Measurements from ENCODE around the gene HSD3B7.
A peak's percentile ranks its signal among the peaks of the same experiment; 100 is the strongest.

The HSD3B7 gene

GRCh38 chr16:30965436-30965835 lies 19.6 kb upstream of the HSD3B7 start:
- DNase-seq (ENCODE audit: low read depth), result no peak
- no peak overlapping the region for H3K4me3 ChIP-seq (ENCODE audit: low read length)
- no peak for TF ChIP-seq CTCF (conservative IDR thresholded peaks at IDR 0.05; ENCODE audit: low read length)

DNA sequence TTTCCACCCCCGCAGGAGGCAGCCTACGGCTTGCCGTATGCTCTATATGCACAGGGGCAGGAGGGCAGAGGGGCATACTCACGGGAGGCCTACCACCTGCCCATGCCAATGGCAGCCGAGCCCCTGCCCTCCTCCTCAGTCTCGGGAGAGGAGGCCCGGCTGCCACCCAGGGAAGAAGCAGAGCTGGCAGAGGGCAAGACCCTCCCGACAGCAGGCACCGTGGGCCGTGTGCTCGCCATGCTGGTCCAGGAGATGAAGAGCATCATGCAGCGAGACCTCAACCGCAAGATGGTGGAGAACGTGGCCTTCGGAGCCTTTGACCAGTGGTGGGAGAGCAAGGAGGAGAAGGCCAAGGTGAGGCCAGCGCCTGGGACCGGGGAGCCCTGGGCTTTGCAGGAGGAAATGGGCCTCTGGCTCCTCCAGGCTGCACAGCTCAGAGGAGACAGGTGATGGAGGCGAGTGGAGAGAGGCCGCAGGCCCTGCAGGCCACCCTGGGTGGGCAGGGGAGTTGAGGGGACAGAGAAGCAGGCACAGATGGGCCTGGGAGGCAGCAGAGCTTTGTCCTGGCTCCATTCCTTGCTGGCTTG lies 18.9 kb upstream of the HSD3B7 start:
- no peak for TF ChIP-seq CTCF (conservative IDR thresholded peaks at IDR 0.05; ENCODE audit: low read length)
- no peak overlapping the region for H3K4me3 ChIP-seq (ENCODE audit: low read length)
- DNase-seq (ENCODE audit: low read depth), result no peak

DNA sequence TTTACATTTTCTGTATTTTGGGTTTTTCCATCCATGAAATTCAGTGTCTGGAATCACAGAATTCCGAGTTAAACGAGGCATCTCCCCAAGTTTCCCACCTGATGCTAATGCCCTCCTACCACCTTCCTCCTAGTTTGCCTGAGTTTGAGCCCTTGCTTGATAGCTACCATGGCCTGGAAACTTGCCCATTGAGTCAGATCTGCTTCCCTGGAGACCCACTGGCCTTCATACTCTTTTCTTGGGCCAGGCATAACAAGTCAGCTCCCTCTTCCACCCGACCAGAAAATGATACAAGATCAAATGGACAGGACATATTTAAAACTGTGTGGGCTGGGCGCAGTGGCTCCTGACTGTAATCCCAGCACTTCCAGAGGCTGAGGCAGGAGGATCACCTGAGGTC lies 17.2 kb upstream of the HSD3B7 start:
- DNase-seq (ENCODE audit: low read depth), result no peak
- no peak for TF ChIP-seq CTCF (conservative IDR thresholded peaks at IDR 0.05; ENCODE audit: low read length)
- no peak overlapping the region for H3K4me3 ChIP-seq (ENCODE audit: low read length)

DNA sequence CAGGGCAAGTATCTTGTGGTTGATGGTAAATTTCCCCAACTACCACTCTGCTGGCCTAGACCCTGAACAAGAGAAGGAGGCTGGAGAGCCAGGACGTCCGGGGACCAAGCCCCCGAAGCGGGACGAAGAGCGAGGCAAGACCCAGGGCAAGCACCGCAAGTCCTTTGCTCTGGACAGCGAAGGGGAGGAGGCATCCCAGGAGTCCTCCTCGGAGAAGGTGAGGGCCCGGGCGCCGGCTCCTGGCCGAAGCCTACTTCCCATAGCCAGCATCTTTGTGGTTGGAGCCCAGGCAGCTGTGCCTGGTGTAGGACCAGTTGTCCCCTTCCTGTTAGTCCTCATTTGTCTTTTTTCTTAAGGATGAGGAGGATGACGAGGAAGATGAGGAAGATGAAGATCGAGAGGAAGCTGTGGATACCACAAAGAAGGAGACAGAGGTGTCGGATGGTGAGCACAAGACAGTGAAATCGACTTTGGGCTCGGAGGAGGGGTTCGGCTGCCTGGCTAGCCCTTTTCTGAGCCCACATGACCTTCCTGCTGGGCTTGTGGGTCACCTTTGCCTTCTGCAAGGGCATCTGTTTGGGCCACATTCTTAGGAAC lies 15.7 kb upstream of the HSD3B7 start:
- no peak overlapping the region for H3K4me3 ChIP-seq (ENCODE audit: low read length)
- no peak for TF ChIP-seq CTCF (conservative IDR thresholded peaks at IDR 0.05; ENCODE audit: low read length)
- DNase-seq (ENCODE audit: low read depth), result no peak

GRCh38 chr16:30971298-30971697 lies 13.7 kb upstream of the HSD3B7 start:
- no peak for TF ChIP-seq CTCF (conservative IDR thresholded peaks at IDR 0.05; ENCODE audit: low read length)
- no peak for DNase-seq (ENCODE audit: low read depth)
- H3K4me3 ChIP-seq (ENCODE audit: low read length), result no peak overlapping the region

- no peak for DNase-seq (ENCODE audit: low read depth)
- peak; percentile 12; the same call in 1 of the 2 replicates for TF ChIP-seq CTCF (conservative IDR thresholded peaks at IDR 0.05; ENCODE audit: low read length)
- no peak overlapping the region for H3K4me3 ChIP-seq (ENCODE audit: low read length)
These were observed 12.1 kb upstream of the HSD3B7 start for GRCh38 chr16:30972872-30973271.

DNA sequence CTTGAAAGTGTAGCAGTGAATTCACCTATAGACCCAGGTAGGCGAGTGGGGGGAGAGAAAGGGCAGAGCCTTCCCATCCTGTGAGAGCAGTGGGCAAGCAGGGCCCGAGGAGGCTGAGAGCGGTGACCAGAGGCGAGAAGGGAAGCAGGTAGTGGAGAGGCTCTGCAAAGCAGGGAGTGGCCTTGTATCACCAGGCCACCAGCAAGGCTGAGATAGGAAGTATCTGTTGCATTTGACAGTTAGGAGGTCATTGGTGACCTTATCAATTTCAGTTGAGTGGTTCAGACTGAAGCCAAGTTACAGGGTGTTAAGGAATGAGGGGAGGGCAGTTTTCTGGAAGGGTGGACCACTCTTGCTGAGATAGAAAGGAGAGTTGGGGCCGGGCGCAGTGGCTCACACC lies 10.7 kb upstream of the HSD3B7 start:
- DNase-seq (ENCODE audit: low read depth), result no peak
- no peak overlapping the region for H3K4me3 ChIP-seq (ENCODE audit: low read length)
- TF ChIP-seq CTCF (conservative IDR thresholded peaks at IDR 0.05; ENCODE audit: low read length), result no peak

All from AG10803 (cell line).